ENCODE results near the gene RASGRF1. TPM values are rescaled to one million over a fixed set of nuclear protein-coding genes. Genes with fewer than 3 reads are reported as not detected.
"Not testable (repeated sequence)": the region's sequence is repeated elsewhere in the genome, so short reads cannot be mapped to it uniquely, and the experiment has no call there.

Gene RASGRF1
- polyA plus RNA-seq, 1 donor from 2014 or later: 11.0 TPM

DNA sequence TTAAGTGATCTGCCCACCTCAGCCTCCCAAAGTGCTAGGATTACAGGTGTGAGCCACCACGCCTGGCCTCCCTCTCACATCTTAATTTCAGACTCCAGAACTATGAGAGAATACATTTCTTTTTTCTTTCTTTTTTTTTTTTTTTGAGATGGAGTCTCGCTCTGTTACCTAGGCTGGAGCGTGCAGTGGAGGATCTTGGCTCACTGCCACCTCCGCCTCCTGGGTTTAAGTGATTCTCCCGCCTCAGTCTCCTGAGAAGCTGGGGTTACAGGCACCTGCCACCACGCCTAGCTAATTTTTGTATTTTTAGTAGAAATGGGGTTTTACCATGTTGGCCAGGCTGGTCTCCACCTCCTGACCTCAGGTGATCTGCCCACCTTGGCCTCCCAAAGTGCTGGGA lies 95.4 kb downstream of the RASGRF1 start:
- H3K9me2 ChIP-seq (ENCODE audit: insufficient read depth, low read length); H3K9me3 ChIP-seq (ENCODE audit: low read length); H3F3A ChIP-seq (ENCODE audit: insufficient read depth, low read length, poor library complexity, severe bottlenecking); H2AFZ ChIP-seq (ENCODE audit: low read depth, low read length); H4K20me1 ChIP-seq (ENCODE audit: insufficient read depth); H3K36me3 ChIP-seq (ENCODE audit: insufficient read depth, low read length); H3K27ac ChIP-seq (ENCODE audit: low read length); H3K4me2 ChIP-seq (ENCODE audit: low read length); H3K79me2 ChIP-seq (replicated peaks; ENCODE audit: insufficient read depth, low read length); H3K27me3 ChIP-seq (ENCODE audit: insufficient read depth, low read depth, low read length); H3K4me3 ChIP-seq (ENCODE audit: low read length); H3K9ac ChIP-seq (ENCODE audit: low read length): not testable (repeated sequence)

DNA sequence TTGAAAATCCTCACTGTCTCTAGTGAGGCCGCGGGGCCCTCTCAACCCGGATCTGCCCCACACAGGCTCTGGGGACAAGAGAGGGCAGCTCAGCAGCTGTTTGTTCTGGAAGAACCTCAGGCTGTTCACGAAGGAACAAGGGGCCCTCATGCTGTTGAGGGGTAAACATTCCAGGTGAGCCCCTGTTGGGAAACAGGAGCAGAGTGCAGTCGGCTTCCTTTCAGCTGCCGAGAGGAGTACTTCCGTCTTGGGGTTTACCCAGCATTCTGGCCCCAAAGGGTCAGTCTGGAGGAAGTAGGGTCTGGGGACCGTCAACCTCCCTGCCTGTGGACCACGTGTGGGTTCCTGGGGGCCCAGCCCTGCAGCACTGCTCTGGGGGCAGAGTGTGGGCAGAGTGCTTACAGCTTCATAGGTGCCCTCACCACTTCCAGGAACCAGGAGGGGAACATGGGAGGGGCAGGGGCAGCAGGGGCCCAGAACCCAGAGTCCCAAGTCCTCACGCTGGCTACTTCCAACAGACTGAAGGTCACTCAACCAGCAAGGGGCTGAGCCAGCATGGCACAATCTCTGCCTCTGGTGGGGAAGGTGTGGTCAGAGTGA lies 96.5 kb downstream of the RASGRF1 start:
- Histone ChIP-seq H3K9ac (ENCODE audit: low read length) (no peak overlapping the region), H3K27me3 (ENCODE audit: insufficient read depth, low read depth, low read length) (no peaks in the 10 kb centered on the region), H3K36me3 (ENCODE audit: insufficient read depth, low read length) (no peaks in the 10 kb centered on the region), H2AFZ (ENCODE audit: low read depth, low read length) (no peak overlapping the region), H3K4me2 (ENCODE audit: low read length) (no peak overlapping the region), H3K9me2 (ENCODE audit: insufficient read depth, low read length) (no peaks in the 10 kb centered on the region), H3F3A (ENCODE audit: insufficient read depth, low read length, poor library complexity, severe bottlenecking) (no peaks in the 10 kb centered on the region), H3K4me3 (ENCODE audit: low read length) (no peak overlapping the region), H3K27ac (ENCODE audit: low read length) (no peak overlapping the region), H3K9me3 (ENCODE audit: low read length) (no peaks in the 10 kb centered on the region), H3K79me2 (replicated peaks; ENCODE audit: insufficient read depth, low read length) (no peaks in the 10 kb centered on the region), H4K20me1 (ENCODE audit: insufficient read depth) (no peaks in the 10 kb centered on the region)
- TF ChIP-seq RAD21 (conservative IDR thresholded peaks at IDR 0.05) (no peak), EZH2 (IDR thresholded peaks at IDR 0.05; ENCODE audit: borderline replicate concordance, insufficient read depth, low read length, poor library complexity, severe bottlenecking) (no peak), MXI1 (conservative IDR thresholded peaks at IDR 0.05; ENCODE audit: poor library complexity, severe bottlenecking) (no peak), EP300 (conservative IDR thresholded peaks at IDR 0.05; ENCODE audit: poor library complexity, severe bottlenecking) (no peak), TAF1 (IDR thresholded peaks at IDR 0.05; ENCODE audit: low read depth) (no peak), SMC3 (conservative IDR thresholded peaks at IDR 0.05; ENCODE audit: poor library complexity) (no peak), POLR2AphosphoS5 (IDR thresholded peaks at IDR 0.05) (no peak)
- TF ChIP-seq, protein P1, sequence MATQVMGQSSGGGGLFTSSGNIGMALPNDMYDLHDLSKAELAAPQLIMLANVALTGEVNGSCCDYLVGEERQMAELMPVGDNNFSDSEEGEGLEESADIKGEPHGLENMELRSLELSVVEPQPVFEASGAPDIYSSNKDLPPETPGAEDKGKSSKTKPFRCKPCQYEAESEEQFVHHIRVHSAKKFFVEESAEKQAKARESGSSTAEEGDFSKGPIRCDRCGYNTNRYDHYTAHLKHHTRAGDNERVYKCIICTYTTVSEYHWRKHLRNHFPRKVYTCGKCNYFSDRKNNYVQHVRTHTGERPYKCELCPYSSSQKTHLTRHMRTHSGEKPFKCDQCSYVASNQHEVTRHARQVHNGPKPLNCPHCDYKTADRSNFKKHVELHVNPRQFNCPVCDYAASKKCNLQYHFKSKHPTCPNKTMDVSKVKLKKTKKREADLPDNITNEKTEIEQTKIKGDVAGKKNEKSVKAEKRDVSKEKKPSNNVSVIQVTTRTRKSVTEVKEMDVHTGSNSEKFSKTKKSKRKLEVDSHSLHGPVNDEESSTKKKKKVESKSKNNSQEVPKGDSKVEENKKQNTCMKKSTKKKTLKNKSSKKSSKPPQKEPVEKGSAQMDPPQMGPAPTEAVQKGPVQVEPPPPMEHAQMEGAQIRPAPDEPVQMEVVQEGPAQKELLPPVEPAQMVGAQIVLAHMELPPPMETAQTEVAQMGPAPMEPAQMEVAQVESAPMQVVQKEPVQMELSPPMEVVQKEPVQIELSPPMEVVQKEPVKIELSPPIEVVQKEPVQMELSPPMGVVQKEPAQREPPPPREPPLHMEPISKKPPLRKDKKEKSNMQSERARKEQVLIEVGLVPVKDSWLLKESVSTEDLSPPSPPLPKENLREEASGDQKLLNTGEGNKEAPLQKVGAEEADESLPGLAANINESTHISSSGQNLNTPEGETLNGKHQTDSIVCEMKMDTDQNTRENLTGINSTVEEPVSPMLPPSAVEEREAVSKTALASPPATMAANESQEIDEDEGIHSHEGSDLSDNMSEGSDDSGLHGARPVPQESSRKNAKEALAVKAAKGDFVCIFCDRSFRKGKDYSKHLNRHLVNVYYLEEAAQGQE (IDR thresholded peaks at IDR 0.05; ENCODE audit: borderline replicate concordance): no peak
- TF ChIP-seq, protein P2, sequence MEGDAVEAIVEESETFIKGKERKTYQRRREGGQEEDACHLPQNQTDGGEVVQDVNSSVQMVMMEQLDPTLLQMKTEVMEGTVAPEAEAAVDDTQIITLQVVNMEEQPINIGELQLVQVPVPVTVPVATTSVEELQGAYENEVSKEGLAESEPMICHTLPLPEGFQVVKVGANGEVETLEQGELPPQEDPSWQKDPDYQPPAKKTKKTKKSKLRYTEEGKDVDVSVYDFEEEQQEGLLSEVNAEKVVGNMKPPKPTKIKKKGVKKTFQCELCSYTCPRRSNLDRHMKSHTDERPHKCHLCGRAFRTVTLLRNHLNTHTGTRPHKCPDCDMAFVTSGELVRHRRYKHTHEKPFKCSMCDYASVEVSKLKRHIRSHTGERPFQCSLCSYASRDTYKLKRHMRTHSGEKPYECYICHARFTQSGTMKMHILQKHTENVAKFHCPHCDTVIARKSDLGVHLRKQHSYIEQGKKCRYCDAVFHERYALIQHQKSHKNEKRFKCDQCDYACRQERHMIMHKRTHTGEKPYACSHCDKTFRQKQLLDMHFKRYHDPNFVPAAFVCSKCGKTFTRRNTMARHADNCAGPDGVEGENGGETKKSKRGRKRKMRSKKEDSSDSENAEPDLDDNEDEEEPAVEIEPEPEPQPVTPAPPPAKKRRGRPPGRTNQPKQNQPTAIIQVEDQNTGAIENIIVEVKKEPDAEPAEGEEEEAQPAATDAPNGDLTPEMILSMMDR (IDR thresholded peaks at IDR 0.05; ENCODE audit: poor library complexity, severe bottlenecking): no peak

Measured in neural cell (in vitro differentiated cells).